ENCODE results near the gene TBX6. TPM values are rescaled to one million over a fixed set of nuclear protein-coding genes. Genes with fewer than 3 reads are reported as not detected.
A peak's percentile ranks its signal among the peaks of the same experiment; 100 is the strongest.

The TBX6 gene
- total and polyA plus RNA-seq, 2 of the 4 experiments (the other 2 are of a cell fraction), result 0.10 TPM; not detected in 1

DNA sequence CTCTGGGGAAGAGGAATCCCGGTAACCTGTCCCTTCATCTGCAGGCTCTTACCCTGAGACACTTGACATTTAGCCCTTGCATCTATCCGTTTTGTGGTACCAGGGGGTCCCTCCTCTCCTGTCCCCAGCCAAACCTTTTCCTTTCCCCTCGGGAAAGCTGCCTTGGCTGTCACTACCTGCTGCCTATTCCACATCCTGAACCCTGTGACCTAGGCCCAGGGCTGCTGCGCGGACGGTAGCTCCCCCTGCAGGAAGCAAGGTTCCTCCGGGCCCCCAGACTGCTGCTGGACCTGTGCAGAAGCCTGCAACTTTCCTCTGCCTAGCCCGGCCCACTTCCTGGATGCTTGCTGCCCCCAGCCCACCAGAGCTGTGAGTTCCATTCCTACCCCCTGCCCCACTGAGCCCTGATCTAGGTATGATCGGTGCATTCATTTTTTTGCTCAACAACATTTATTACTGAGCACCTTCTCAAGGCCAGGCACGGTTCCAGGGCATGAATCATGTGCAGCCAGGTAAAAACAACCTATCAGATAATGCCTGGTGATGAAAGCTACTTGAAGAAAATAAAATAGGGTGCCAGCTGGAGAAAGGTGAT is 36.7 kb downstream of the TBX6 start:
- 39% methylated on average over 4 of the region's 10 CpGs; no CpG with 5 or more reads in 1 of the 2 experiments for WGBS, 2 experiments (ENCODE audit: extremely low coverage in 2 of 2, insufficient read length in 1 of 2)

More for the DNA sequence above, 36.7 kb downstream of the TBX6 start:
- H3K56ac ChIP-seq (ENCODE audit: extremely low read depth, insufficient read depth, low read length), result no peak overlapping the region
- in situ Hi-C loops (cut with MboI; ENCODE audit: low sequenced_read_pairs) (no loop called here), dilution Hi-C loops (cut with HindIII; ENCODE audit: low sequenced_read_pairs, unreplicated experiment) (no loop called here), intact Hi-C loops (cut with micrococcal nuclease) (no loop called here)
- no peaks in the 10 kb centered on the region for H3K9me3 ChIP-seq (ENCODE audit: control insufficient read depth, insufficient read depth, low read length)
- no peak overlapping the region for H3K9ac ChIP-seq (ENCODE audit: low read depth, low read length)
- TF ChIP-seq RAD21 (IDR thresholded peaks at IDR 0.05; ENCODE audit: low read length), result no peak
- TF ChIP-seq, protein P1, sequence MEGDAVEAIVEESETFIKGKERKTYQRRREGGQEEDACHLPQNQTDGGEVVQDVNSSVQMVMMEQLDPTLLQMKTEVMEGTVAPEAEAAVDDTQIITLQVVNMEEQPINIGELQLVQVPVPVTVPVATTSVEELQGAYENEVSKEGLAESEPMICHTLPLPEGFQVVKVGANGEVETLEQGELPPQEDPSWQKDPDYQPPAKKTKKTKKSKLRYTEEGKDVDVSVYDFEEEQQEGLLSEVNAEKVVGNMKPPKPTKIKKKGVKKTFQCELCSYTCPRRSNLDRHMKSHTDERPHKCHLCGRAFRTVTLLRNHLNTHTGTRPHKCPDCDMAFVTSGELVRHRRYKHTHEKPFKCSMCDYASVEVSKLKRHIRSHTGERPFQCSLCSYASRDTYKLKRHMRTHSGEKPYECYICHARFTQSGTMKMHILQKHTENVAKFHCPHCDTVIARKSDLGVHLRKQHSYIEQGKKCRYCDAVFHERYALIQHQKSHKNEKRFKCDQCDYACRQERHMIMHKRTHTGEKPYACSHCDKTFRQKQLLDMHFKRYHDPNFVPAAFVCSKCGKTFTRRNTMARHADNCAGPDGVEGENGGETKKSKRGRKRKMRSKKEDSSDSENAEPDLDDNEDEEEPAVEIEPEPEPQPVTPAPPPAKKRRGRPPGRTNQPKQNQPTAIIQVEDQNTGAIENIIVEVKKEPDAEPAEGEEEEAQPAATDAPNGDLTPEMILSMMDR (conservative IDR thresholded peaks at IDR 0.05; ENCODE audit: low read depth, low read length), result peak; percentile 35
- peak overlapping the region; percentile 95; the same call in 1 of the 2 replicates for H2AK5ac ChIP-seq (ENCODE audit: low read depth, low read length)
- CTCF ChIA-PET, result interaction anchor here (1.0 to 1.6 kb wide), 3 partner anchors 9 to 12 kb away, joined by 3 to 7 read pairs (median 3); partner anchors contain the start of gene ALDOA
- peak overlapping the region in 1 of 2 experiments; percentile 27; a peak in 1 of 4 replicates for H4K8ac ChIP-seq (ENCODE audit: low read depth in 2 of 2, low read length in 2 of 2)
- peak overlapping the region; percentile 49 for H2AFZ ChIP-seq (replicated peaks; ENCODE audit: low read length, poor library complexity)
- H2AK9ac ChIP-seq (replicated peaks; ENCODE audit: low read depth, low read length, poor library complexity), result peak overlapping the region; percentile 79
- no peak overlapping the region for H3K27ac ChIP-seq (ENCODE audit: insufficient read depth, low read length)
- POLR2A ChIA-PET (ENCODE audit: unreplicated experiment), result interaction anchor here (1.0 kb wide), 1 partner anchor 10 kb away, joined by 6 read pairs; the partner anchor contains the start of gene ALDOA
- no peak for ATAC-seq (ENCODE audit: low read depth)
- no peaks in the 10 kb centered on the region for H3K27me3 ChIP-seq (ENCODE audit: control insufficient read depth, insufficient read depth, low read length)
- H2BK15ac ChIP-seq (ENCODE audit: low read depth, low read length), result no peak overlapping the region
- no TSS peak for BruUV-seq (replicated peaks)
- peaks cover 14% of the 10 kb centered on the region for H3K9me1 ChIP-seq (ENCODE audit: insufficient read depth, low read length)
- H2BK5ac ChIP-seq (ENCODE audit: low read depth, low read length, poor library complexity, severe bottlenecking), result no peak overlapping the region
- no peaks in the 10 kb centered on the region; the same call in 1 of the 2 replicates for H4K20me1 ChIP-seq (ENCODE audit: insufficient read depth, low read length)
- no peak overlapping the region for H3K4ac ChIP-seq (ENCODE audit: low read depth, low read length)
- DNase-seq, result no peak
- 0 out of 2 replicates have a peak overlapping the region, but pooled peaks have one; percentile 71 for H3K14ac ChIP-seq (replicated peaks; ENCODE audit: low read depth, low read length)
- 0 out of 2 replicates have a peak overlapping the region, but pooled peaks have one; percentile 36 for H2BK20ac ChIP-seq (ENCODE audit: low read depth, low read length)
- no peak overlapping the region for H3K18ac ChIP-seq (ENCODE audit: low read depth, low read length)
- peaks cover 7% of the 10 kb centered on the region for H3K4me1 ChIP-seq (ENCODE audit: control insufficient read depth, insufficient read depth, low read length)
- peaks cover 2% of the 10 kb centered on the region; the same call in 1 of the 2 replicates for H3K36me3 ChIP-seq (ENCODE audit: control insufficient read depth, insufficient read depth, low read length)
- H3K23ac ChIP-seq (ENCODE audit: low read depth, low read length), result no peak overlapping the region
- H2BK120ac ChIP-seq (ENCODE audit: low read depth, low read length), result peak overlapping the region; percentile 1; the same call in 1 of the 2 replicates
- no peak overlapping the region for H3K4me2 ChIP-seq (ENCODE audit: low read depth, low read length)
- H3K4me3 ChIP-seq (ENCODE audit: insufficient read depth, low read depth, low read length), result no peak overlapping the region
- peaks cover 6 to 42% of the 10 kb centered on the region in 2 experiments; a peak in 2 of 4 replicates for H3K79me1 ChIP-seq (ENCODE audit: low read depth in 1 of 2, low read length in 2 of 2)
- H4K91ac ChIP-seq (ENCODE audit: insufficient read depth, low read depth, low read length), result no peak overlapping the region
- no peak overlapping the region for H4K5ac ChIP-seq (ENCODE audit: low read depth, low read length)
